Kidney epithelial cell (primary cell): Measurements from ENCODE around the gene ZNF432. TPM values are rescaled to one million over a fixed set of nuclear protein-coding genes. Genes with fewer than 3 reads are reported as not detected.
A peak's percentile ranks its signal among the peaks of the same experiment; 100 is the strongest.
"Not testable (repeated sequence)": the region's sequence is repeated elsewhere in the genome, so short reads cannot be mapped to it uniquely, and the experiment has no call there.

Source experiments
- DNase-seq: peaks from one replicate; pipeline ENCODE4 v3.0.0-alpha.2; 2010; ENCODE audit warnings: low read depth
- H3K27me3 ChIP-seq: 2 replicates; pipeline ENCODE4 v1.6.0; 2011; ENCODE audit warnings: low read length; ENCODE audit not compliant: control insufficient read depth, insufficient read depth
- H3K36me3 ChIP-seq: 2 replicates; pipeline ENCODE4 v1.5.1; 2011; ENCODE audit warnings: low read length; ENCODE audit not compliant: control insufficient read depth, insufficient read depth
- H3K4me3 ChIP-seq: 2 replicates; pipeline ENCODE4 v1.5.1; 2011; ENCODE audit warnings: low read depth, mild to moderate bottlenecking, control low read depth, low read length
- CTCF ChIP-seq: IDR thresholded peaks from 2 replicates; pipeline ENCODE4 v1.5.1; 2011; ENCODE audit warnings: mild to moderate bottlenecking, moderate library complexity, low read length, control low read depth, inconsistent platforms; ENCODE audit not compliant: insufficient read depth, poor library complexity, severe bottlenecking
- total RNA-seq: library from RNA; depleted of rRNA; stranded (reverse); fragments of >200 nt; gene quantifications from 2 replicates; pipeline ENCODE4 v1.2.3, GENCODE V29; 2015

The ZNF432 gene
- total RNA-seq = 4.3 and 4.7 TPM in 2 replicates

GRCh38 chr19:52048555-52049501, at the start of gene ZNF432:
TSS of gene ZNF432 (minus strand) at chr19:52048838. CDS start at chr19:52046868, 1,970 bp downstream.
- Histone ChIP-seq H3K27me3 (no peaks in the 10 kb centered on the region), H3K4me3 (peak within 1 kb of the TSS; percentile 79), H3K36me3 (no peaks in the 10 kb centered on the region)
- no peak for TF ChIP-seq CTCF
- peak; percentile 55 for DNase-seq

GRCh38 chr19:52096416-52096815, 47.8 kb upstream of the ZNF432 start:
- DNase-seq, H3K27me3 ChIP-seq, H3K36me3 ChIP-seq, H3K4me3 ChIP-seq: not testable (repeated sequence)

GRCh38 chr19:52095172-52096014, 46.8 kb upstream of the ZNF432 start, which contains the start of gene ZNF841:
TSS of gene ZNF841 (minus strand) at chr19:52095765. CDS start at chr19:52084801, 10,964 bp downstream.
- peaks cover 1% of the 10 kb centered on the region for H3K36me3 ChIP-seq
- peak; percentile 58 for DNase-seq
- no peaks in the 10 kb centered on the region for H3K27me3 ChIP-seq

GRCh38 chr19:52094526-52095130, 46.0 kb upstream of the ZNF432 start:
- Histone ChIP-seq H3K4me3 (peak overlapping the region; percentile 87), H3K36me3 (peaks cover 1% of the 10 kb centered on the region), H3K27me3 (no peaks in the 10 kb centered on the region)
- DNase-seq = no peak
- no peak for TF ChIP-seq CTCF

More at GRCh38 chr19:52095172-52096014, 46.8 kb upstream of the ZNF432 start, which contains the start of gene ZNF841:
- TF ChIP-seq CTCF = peak; percentile 13
- peak within 1 kb of the TSS; percentile 87 for H3K4me3 ChIP-seq

- Histone ChIP-seq H3K27me3 (no peaks in the 10 kb centered on the region), H3K4me3 (no peak overlapping the region), H3K36me3 (peaks cover 1% of the 10 kb centered on the region)
- no peak for TF ChIP-seq CTCF
- no peak for DNase-seq
Measured at GRCh38 chr19:52086481-52086880, 37.8 kb upstream of the ZNF432 start.
